H1 (cell line): ENCODE data around the gene HBA2. TPM values are rescaled to one million over a fixed set of nuclear protein-coding genes. Genes with fewer than 3 reads are reported as not detected.

Source experiments
- ASH2L ChIP-seq: fragments of 200-600, 300-600 bp; sonication (generic); IDR thresholded peaks from one replicate; pipeline ENCODE4 v1.7.1; 2017; ENCODE audit warnings: low read length
- CBX5 ChIP-seq: fragments of 300-800, 300-1000 bp; sonication (generic); IDR thresholded peaks from 2 replicates; pipeline ENCODE4 v1.7.1; 2016; ENCODE audit warnings: antibody characterized with exemption, low read length, low read depth
- EP300 ChIP-seq, 2 experiments: IDR thresholded peaks; 1 replicate in 1 of 2; 2 replicates in 1 of 2; pipeline ENCODE4 v1.6.1; 2011 to 2012; ENCODE audit warnings: low read depth in 2 of 2, low read length in 2 of 2, mild to moderate bottlenecking in 2 of 2, borderline replicate concordance in 1 of 2, inconsistent platforms in 1 of 2, moderate library complexity in 1 of 2
- GABPA ChIP-seq: IDR thresholded peaks from 2 replicates; pipeline ENCODE4 v1.6.1; 2011; ENCODE audit warnings: mild to moderate bottlenecking, low read length, moderate library complexity, borderline replicate concordance; ENCODE audit not compliant: insufficient read depth
- GTF2F1 ChIP-seq: IDR thresholded peaks from 2 replicates; pipeline ENCODE4 v1.6.1; 2012; ENCODE audit warnings: low read depth, low read length, improper control_type of control experiment, borderline replicate concordance
- HDAC2 ChIP-seq, 2 experiments: fragments of 300-600 bp in 1 of 2; sonication (generic) in 1 of 2; IDR thresholded peaks; 2 replicates each; pipeline ENCODE4 v1.6.1; 2011 to 2012; ENCODE audit warnings: low read depth in 2 of 2, low read length in 2 of 2, mild to moderate bottlenecking in 2 of 2, moderate library complexity in 2 of 2, borderline replicate concordance in 1 of 2, inconsistent platforms in 1 of 2
- HDAC6 ChIP-seq: IDR thresholded peaks from one replicate; pipeline ENCODE4 v1.7.1; 2012; ENCODE audit warnings: low read depth, mild to moderate bottlenecking, inconsistent platforms, low read length, moderate library complexity
- JUN ChIP-seq: IDR thresholded peaks from 2 replicates; pipeline ENCODE4 v1.6.1; 2011; ENCODE audit warnings: low read depth, mild to moderate bottlenecking, improper control_type of control experiment, low read length
- JUND ChIP-seq: IDR thresholded peaks from 2 replicates; pipeline ENCODE4 v1.6.1; 2011; ENCODE audit warnings: mild to moderate bottlenecking, improper control_type of control experiment, low read length
- KDM1A ChIP-seq: fragments of 200-600, 300-600 bp; sonication (generic); IDR thresholded peaks from 2 replicates; pipeline ENCODE4 v1.7.1; 2016; ENCODE audit warnings: mild to moderate bottlenecking, low read length, borderline replicate concordance
- KDM4A ChIP-seq: IDR thresholded peaks from one replicate; pipeline ENCODE4 v1.7.1; 2012; ENCODE audit warnings: low read depth, mild to moderate bottlenecking, moderate library complexity, low read length, inconsistent platforms; ENCODE audit not compliant: severe bottlenecking
- NANOG ChIP-seq: IDR thresholded peaks from 2 replicates; pipeline ENCODE4 v1.6.1; 2011; ENCODE audit warnings: low read length, low read depth, mild to moderate bottlenecking, inconsistent platforms; ENCODE audit not compliant: insufficient read depth, poor library complexity, severe bottlenecking
- POLR2AphosphoS5 ChIP-seq: IDR thresholded peaks from 2 replicates; pipeline ENCODE4 v1.6.1; 2011; ENCODE audit warnings: low read depth, low read length
- RFX5 ChIP-seq: IDR thresholded peaks from 2 replicates; pipeline ENCODE4 v1.6.1; 2011; ENCODE audit warnings: low read depth, low read length, improper control_type of control experiment, borderline replicate concordance
- RNF2 ChIP-seq: fragments of 200-900, 300-1000 bp; sonication (generic); IDR thresholded peaks from 2 replicates; pipeline ENCODE4 v1.7.1; 2016; ENCODE audit warnings: borderline replicate concordance, low read depth, mild to moderate bottlenecking, antibody characterized with exemption, low read length; ENCODE audit not compliant: poor library complexity, severe bottlenecking; ENCODE audit errors: missing control alignments
- SAP30 ChIP-seq: fragments of 300-600 bp; sonication (generic); IDR thresholded peaks from 2 replicates; pipeline ENCODE4 v1.7.1; 2012; ENCODE audit warnings: low read length, moderate library complexity, mild to moderate bottlenecking, inconsistent platforms; ENCODE audit not compliant: insufficient read depth, insufficient replicate concordance
- SP2 ChIP-seq: IDR thresholded peaks from 2 replicates; pipeline ENCODE4 v1.6.1; 2012; ENCODE audit warnings: mild to moderate bottlenecking, low read length, inconsistent platforms
- SUZ12 ChIP-seq: fragments of 200-600 bp; sonication (generic); IDR thresholded peaks from 2 replicates; pipeline ENCODE4 v1.6.1; 2012; ENCODE audit warnings: mild to moderate bottlenecking, inconsistent platforms, low read length, moderate library complexity, mixed read lengths
- TAF7 ChIP-seq: optimal IDR thresholded peaks from 2 replicates; pipeline ENCODE3; 2011; ENCODE audit warnings: low read depth, mild to moderate bottlenecking, inconsistent platforms, low read length, moderate library complexity, borderline replicate concordance
- TBP ChIP-seq: IDR thresholded peaks from 2 replicates; pipeline ENCODE4 v1.6.1; 2011; ENCODE audit warnings: low read depth, low read length, improper control_type of control experiment
- polyA plus RNA-seq, 7 experiments: library from polyadenylated mRNA; depleted of rRNA in 3 of 7; stranded (reverse) in 5 of 7; unstranded in 2 of 7; fragments of >200 nt in 5 of 7; fragments of 200-250 nt in 2 of 7; gene quantifications; 1 replicate in 5 of 7; 2 replicates in 1 of 7; 4 replicates in 1 of 7; pipeline versions ENCODE4 v1.2.1 to v1.2.3, GENCODE V29; 2011 to 2013; ENCODE audit warnings: missing spikeins in 2 of 7, mixed read lengths in 2 of 7
- total RNA-seq: library from RNA; stranded (reverse); fragmentation: NEBNext Ultra II Directional; extraction: Animal tissue kit (Norgen Biotek cat#: 25700); gene quantifications from 2 replicates; pipeline ENCODE4 v1.2.1, GENCODE V29; 2021
- TF ChIP-seq, protein P1 (sequence below): IDR thresholded peaks from 2 replicates; pipeline ENCODE4 v1.6.1; 2011; ENCODE audit warnings: low read length, improper control_type of control experiment

HBA2 gene
- total and polyA plus RNA-seq, 2 of the 8 experiments (the other 6 are each of a cell fraction or from before 2014, with no cell fraction given) = 6.1 TPM; not detected in 1

DNA sequence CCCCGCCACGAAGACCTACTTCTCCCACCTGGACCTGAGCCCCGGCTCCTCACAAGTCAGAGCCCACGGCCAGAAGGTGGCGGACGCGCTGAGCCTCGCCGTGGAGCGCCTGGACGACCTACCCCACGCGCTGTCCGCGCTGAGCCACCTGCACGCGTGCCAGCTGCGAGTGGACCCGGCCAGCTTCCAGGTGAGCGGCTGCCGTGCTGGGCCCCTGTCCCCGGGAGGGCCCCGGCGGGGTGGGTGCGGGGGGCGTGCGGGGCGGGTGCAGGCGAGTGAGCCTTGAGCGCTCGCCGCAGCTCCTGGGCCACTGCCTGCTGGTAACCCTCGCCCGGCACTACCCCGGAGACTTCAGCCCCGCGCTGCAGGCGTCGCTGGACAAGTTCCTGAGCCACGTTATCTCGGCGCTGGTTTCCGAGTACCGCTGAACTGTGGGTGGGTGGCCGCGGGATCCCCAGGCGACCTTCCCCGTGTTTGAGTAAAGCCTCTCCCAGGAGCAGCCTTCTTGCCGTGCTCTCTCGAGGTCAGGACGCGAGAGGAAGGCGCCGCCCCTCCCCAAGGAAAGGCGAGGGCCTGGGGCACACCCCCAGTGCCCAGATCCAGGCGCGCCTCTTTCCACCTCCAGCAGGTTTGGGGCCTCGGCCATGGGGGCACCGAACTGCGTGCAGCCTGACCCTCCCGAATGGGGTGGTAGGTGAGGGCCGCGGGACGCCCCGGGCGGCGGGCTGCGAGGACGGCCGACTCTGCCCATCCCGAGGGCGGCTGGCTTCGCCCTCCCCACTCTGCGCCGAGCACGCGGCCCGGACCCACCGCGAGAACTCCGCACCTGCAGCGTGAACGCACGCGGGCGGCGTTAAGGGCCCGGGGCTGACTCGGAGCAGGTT is 8.2 kb downstream of the HBA2 start (continued):
- no peak for TF ChIP-seq SP2
- TF ChIP-seq RFX5 = no peak
- no peak for TF ChIP-seq ASH2L
- no peak for TF ChIP-seq HDAC6
- TF ChIP-seq CBX5 = no peak
- TF ChIP-seq GABPA = peak; percentile 71; the same call in 1 of the 2 replicates
- TF ChIP-seq EP300 (IDR thresholded peaks at IDR 0.05; ENCODE audit: borderline replicate concordance in 1 of 2, low read depth in 2 of 2, low read length in 2 of 2) = no peak
- peak; percentile 50; the same call in 1 of the 2 replicates for TF ChIP-seq SUZ12
- TF ChIP-seq JUN = no peak
- peak; percentile 10 for TF ChIP-seq TAF7
- TF ChIP-seq KDM4A = no peak
- no peak for TF ChIP-seq TBP
- TF ChIP-seq, protein P1, sequence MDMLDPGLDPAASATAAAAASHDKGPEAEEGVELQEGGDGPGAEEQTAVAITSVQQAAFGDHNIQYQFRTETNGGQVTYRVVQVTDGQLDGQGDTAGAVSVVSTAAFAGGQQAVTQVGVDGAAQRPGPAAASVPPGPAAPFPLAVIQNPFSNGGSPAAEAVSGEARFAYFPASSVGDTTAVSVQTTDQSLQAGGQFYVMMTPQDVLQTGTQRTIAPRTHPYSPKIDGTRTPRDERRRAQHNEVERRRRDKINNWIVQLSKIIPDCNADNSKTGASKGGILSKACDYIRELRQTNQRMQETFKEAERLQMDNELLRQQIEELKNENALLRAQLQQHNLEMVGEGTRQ = no peak; the same call in 1 of the 2 replicates
- peak; percentile 78 for TF ChIP-seq RNF2
- no peak for TF ChIP-seq GTF2F1
- no peak; the same call in 1 of the 2 replicates for TF ChIP-seq POLR2AphosphoS5
- TF ChIP-seq KDM1A = 0 out of 2 replicates have a peak, but pooled peaks have one; percentile 27
- TF ChIP-seq HDAC2 (IDR thresholded peaks at IDR 0.05; ENCODE audit: borderline replicate concordance in 1 of 2, low read depth in 2 of 2, low read length in 2 of 2) = peak in 1 of 2 experiments; percentile 32; a peak in 1 of 4 replicates
- TF ChIP-seq JUND = no peak
- no peak for TF ChIP-seq NANOG
- no peak for TF ChIP-seq SAP30
